AG09309 (cell line): ENCODE data around the gene FGFR2.

Source experiments
- DNase-seq: peaks from one replicate; pipeline ENCODE4 v3.0.0-alpha.2; 2010; ENCODE audit warnings: low read depth
- H3K4me3 ChIP-seq: 2 replicates; pipeline ENCODE4 v1.5.1; 2011; ENCODE audit warnings: mild to moderate bottlenecking, low read depth, low read length, moderate library complexity; ENCODE audit not compliant: control insufficient read depth
- TF ChIP-seq, protein P1 (sequence below): IDR thresholded peaks from 2 replicates; pipeline ENCODE4 v1.5.1; 2011; ENCODE audit warnings: mild to moderate bottlenecking, low read depth, low read length, inconsistent platforms; ENCODE audit not compliant: insufficient read depth, control insufficient read depth; ENCODE audit errors: missing control alignments

FGFR2 gene

DNA sequence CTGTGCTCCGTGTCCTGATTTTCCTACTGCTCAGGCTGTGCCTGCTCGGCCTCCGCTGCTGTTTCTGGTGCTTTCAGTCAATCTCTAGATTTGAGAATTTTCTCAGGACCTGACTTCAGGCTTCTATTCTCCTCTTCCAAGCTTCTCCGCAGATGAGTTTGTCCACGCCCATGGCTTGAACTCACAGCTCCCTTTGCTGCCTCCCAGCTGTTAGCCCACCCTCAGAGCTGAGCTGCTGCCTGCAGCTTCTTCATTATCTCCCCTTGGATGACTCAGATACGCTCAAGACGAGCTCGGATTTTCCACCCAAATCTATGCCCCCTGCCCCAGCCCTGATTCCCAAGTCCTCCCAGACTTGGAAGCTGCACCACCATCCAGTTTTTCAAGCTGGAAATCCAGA is 104.7 kb downstream of the FGFR2 start:
- H3K4me3 ChIP-seq: no peak overlapping the region
- no peak for DNase-seq
- TF ChIP-seq, protein P1, sequence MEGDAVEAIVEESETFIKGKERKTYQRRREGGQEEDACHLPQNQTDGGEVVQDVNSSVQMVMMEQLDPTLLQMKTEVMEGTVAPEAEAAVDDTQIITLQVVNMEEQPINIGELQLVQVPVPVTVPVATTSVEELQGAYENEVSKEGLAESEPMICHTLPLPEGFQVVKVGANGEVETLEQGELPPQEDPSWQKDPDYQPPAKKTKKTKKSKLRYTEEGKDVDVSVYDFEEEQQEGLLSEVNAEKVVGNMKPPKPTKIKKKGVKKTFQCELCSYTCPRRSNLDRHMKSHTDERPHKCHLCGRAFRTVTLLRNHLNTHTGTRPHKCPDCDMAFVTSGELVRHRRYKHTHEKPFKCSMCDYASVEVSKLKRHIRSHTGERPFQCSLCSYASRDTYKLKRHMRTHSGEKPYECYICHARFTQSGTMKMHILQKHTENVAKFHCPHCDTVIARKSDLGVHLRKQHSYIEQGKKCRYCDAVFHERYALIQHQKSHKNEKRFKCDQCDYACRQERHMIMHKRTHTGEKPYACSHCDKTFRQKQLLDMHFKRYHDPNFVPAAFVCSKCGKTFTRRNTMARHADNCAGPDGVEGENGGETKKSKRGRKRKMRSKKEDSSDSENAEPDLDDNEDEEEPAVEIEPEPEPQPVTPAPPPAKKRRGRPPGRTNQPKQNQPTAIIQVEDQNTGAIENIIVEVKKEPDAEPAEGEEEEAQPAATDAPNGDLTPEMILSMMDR: no peak

DNA sequence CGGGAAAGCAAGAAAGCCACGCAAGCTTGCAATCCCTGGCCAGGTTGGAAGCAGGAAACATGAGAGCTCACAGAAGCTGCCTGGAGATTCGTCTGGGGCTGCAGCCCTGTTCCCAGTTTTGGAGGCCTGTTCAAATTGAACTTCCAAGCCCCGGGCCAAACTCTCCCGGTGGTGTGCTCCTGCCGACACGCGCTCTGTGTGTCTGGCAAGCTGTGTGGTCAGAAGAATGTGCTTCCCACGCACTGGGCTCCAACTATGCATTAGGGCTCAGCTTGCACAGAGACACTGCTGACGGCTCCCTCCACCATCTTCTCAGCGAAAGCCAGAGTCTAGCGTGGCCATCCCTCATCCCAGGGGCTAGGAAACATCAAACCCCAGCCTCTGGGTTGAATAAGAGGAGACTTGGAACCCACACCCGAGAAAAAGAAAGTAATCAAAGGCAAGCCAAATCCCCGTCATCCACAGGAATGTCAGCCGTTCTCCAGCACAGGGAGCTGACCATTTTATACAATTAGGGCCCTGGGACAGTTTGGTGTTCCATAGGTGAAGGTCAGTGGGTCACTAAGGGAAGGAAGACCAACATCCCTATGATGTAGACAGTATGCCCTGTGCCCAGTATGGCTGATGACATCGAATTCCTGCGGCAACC is 107.2 kb downstream of the FGFR2 start:
- H3K4me3 ChIP-seq: no peak overlapping the region
- no peak for DNase-seq
- TF ChIP-seq, protein P1: no peak

DNA sequence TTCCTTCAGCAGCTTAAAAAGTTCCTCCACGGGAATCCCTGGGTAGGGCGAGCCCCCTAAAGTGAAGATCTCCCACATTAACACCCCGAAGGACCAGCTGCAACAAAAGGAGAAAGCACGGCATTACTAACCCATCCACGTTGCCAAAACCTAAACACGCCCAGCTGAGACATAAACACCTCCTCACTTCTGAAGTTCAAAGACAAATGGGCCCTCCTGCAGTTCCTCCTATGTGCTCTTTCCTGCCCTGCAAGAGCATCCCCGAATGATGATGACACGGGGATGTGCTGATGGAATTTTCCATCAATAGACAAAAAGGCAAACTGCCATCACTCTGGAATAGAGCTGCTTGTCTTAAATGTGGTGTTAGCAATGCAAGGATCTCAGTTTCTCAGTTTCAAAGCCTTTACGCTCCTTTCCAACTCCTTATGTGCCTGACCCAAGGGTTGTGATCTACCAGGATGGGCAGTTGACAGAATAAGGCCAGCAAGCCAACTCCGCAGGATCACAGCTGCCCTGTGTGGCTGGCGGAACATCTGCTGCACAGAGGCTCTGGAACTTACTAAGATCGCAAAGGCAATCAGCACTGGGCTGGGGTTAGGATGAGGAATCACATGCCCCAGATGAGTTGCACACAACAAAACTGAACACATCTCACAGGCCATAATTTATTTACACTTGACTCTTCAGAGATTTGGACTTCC is 112.7 kb downstream of the FGFR2 start:
- DNase-seq: no peak
- no peak overlapping the region for H3K4me3 ChIP-seq
- TF ChIP-seq, protein P1: no peak

DNA sequence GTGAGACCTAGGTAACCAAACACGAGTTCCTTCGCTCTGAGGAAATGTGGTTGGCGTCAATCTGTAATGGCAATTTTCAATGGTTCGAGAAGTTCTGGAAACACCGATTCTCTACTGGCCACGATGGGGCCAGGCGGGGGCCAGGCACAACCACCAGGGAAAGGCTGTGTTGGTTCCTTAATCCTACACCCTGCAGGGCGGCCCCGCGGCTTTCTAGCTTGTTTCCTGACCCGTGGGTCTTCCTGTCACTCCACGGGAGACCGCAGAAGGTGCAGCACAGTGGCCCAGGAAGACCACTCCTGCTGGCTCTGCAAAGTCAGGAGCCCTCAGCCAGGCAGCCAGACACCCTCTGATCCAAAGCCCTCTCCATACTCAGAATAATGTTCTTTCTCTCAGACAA is 113.4 kb downstream of the FGFR2 start:
- TF ChIP-seq, protein P1: no peak
- H3K4me3 ChIP-seq: no peak overlapping the region
- DNase-seq: no peak

DNA sequence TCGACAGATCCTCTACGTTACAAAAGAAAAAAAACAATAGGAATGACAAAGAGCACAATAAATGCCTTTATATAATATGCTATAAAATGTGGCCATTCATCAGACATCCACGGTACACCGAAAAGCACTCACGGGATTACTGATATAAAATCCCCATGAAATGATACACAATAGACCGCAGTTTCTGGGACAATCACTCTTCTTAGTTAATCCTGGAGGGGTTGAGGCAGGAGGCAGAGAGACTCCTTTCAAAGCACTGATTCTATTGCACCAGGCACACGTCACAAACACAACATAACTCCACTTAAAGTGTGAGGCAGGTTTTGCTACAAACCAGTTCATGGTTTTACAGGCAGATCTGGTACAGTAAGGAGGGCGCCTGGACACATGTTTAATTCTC is 113.8 kb downstream of the FGFR2 start:
- no peak overlapping the region for H3K4me3 ChIP-seq
- no peak for DNase-seq
- TF ChIP-seq, protein P1: no peak

DNA sequence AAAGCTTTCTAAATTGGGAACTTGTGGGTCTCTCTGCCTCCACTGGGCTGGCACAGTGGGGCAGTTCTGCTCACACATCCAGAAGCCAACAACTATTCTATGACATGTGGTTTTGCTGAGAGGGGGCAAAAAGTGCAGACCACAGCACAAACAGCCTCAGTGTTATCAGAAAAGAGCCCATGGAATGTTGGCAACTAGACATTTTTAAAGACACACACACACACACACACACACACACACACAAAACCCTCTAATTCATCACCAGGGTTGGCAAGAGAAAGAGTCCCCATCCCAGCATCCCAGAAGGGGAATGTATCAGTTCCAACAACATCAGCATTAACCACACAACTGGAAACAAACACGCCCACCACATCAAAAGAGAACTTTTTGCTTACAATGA is 117.1 kb downstream of the FGFR2 start:
- no peak overlapping the region for H3K4me3 ChIP-seq
- DNase-seq: no peak
- TF ChIP-seq, protein P1: no peak
